ENCODE measurements around the gene ANKRD24.

Gene ANKRD24

GRCh38 chr19:4196009-4196408 lies 13.5 kb downstream of the ANKRD24 start:
- H3K36me3 ChIP-seq (ENCODE audit: control insufficient read depth in 2 of 2, insufficient read depth in 1 of 2, low read length in 2 of 2): no peaks in the 10 kb centered on the region
- H3K4me3 ChIP-seq (ENCODE audit: low read depth, low read length): no peak overlapping the region
- no peaks in the 10 kb centered on the region for H3K9me3 ChIP-seq (ENCODE audit: control insufficient read depth, insufficient read depth, low read depth, low read length)
- TF ChIP-seq ZNF768 (tag by site-specific recombination; IDR thresholded peaks at IDR 0.05) (peak; percentile 80; the same call in 1 of the 2 replicates), ZNF341 (tag by site-specific recombination; IDR thresholded peaks at IDR 0.05; ENCODE audit: low read depth) (no peak), ZNF10 (tag by site-specific recombination; IDR thresholded peaks at IDR 0.05) (no peak), ZNF664 (tag by site-specific recombination; IDR thresholded peaks at IDR 0.05) (peak; percentile 93), ZBTB10 (tag by site-specific recombination; IDR thresholded peaks at IDR 0.05) (no peak)
- H3K4me1 ChIP-seq (ENCODE audit: control insufficient read depth, insufficient read depth, low read length): no peaks in the 10 kb centered on the region
- POLR2A ChIA-PET: no interaction called here
- no peak overlapping the region for H3K27ac ChIP-seq (ENCODE audit: extremely low read depth, low read depth, low read length)
- CTCF ChIA-PET: no interaction called here

GRCh38 chr19:4196587-4197148 lies 14.2 kb downstream of the ANKRD24 start:
- H3K36me3 ChIP-seq (ENCODE audit: control insufficient read depth in 2 of 2, insufficient read depth in 1 of 2, low read length in 2 of 2): no peaks in the 10 kb centered on the region
- H3K4me1 ChIP-seq (ENCODE audit: control insufficient read depth, insufficient read depth, low read length): no peaks in the 10 kb centered on the region
- ChIA-PET CTCF (interaction anchor here (0.6 to 0.9 kb wide), 3 partner anchors 8 to 1961 kb away, joined by 3 read pairs; partner anchors contain the start of gene PLEKHJ1), POLR2A (no interaction called here)
- no peak overlapping the region for H3K27ac ChIP-seq (ENCODE audit: extremely low read depth, low read depth, low read length)
- TF ChIP-seq ZNF830 (tag by site-specific recombination; IDR thresholded peaks at IDR 0.05; ENCODE audit: low read depth): no peak
- TF ChIP-seq SCRT1 (tag by site-specific recombination; IDR thresholded peaks at IDR 0.05; ENCODE audit: borderline replicate concordance): no peak
- no peak for TF ChIP-seq ZNF37A (tag by site-specific recombination; IDR thresholded peaks at IDR 0.05)
- TF ChIP-seq ZNF426 (tag by site-specific recombination; IDR thresholded peaks at IDR 0.05): no peak
- no peak for TF ChIP-seq ZNF24 (tag by site-specific recombination; IDR thresholded peaks at IDR 0.05)
- TF ChIP-seq ZNF596 (tag by site-specific recombination; IDR thresholded peaks at IDR 0.05): no peak
- no peak for TF ChIP-seq RBAK (tag by site-specific recombination; IDR thresholded peaks at IDR 0.05)
- TF ChIP-seq ZNF302 (tag by site-specific recombination; IDR thresholded peaks at IDR 0.05; ENCODE audit: low read depth): no peak
- TF ChIP-seq PBX3 (CRISPR knock-in tag; IDR thresholded peaks at IDR 0.05): no peak
- TF ChIP-seq ZNF558 (tag by site-specific recombination; IDR thresholded peaks at IDR 0.05): no peak
- TF ChIP-seq HOXA7 (CRISPR knock-in tag; IDR thresholded peaks at IDR 0.05; ENCODE audit: borderline replicate concordance): no peak
- TF ChIP-seq ZNF654 (tag by site-specific recombination; IDR thresholded peaks at IDR 0.05; ENCODE audit: low read depth): no peak
- no peaks in the 10 kb centered on the region for H3K9me3 ChIP-seq (ENCODE audit: control insufficient read depth, insufficient read depth, low read depth, low read length)
- H3K4me3 ChIP-seq (ENCODE audit: low read depth, low read length): no peak overlapping the region

GRCh38 chr19:4197228-4197624 lies 14.7 kb downstream of the ANKRD24 start:
- Histone ChIP-seq H3K4me1 (ENCODE audit: control insufficient read depth, insufficient read depth, low read length) (no peaks in the 10 kb centered on the region), H3K9me3 (ENCODE audit: control insufficient read depth, insufficient read depth, low read depth, low read length) (no peaks in the 10 kb centered on the region), H3K36me3 (ENCODE audit: control insufficient read depth in 2 of 2, insufficient read depth in 1 of 2, low read length in 2 of 2) (no peaks in the 10 kb centered on the region), H3K27ac (ENCODE audit: extremely low read depth, low read depth, low read length) (no peak overlapping the region), H3K4me3 (ENCODE audit: low read depth, low read length) (no peak overlapping the region)
- POLR2A ChIA-PET: no interaction called here
- TF ChIP-seq ZNF785 (tag by site-specific recombination; IDR thresholded peaks at IDR 0.05) (no peak), ZNF580 (tag by site-specific recombination; IDR thresholded peaks at IDR 0.05) (peak; percentile 95; the same call in 1 of the 2 replicates), ZNF707 (tag by site-specific recombination; IDR thresholded peaks at IDR 0.05) (peak; percentile 33; the same call in 1 of the 2 replicates)
- CTCF ChIA-PET: interaction anchor here (0.6 to 0.9 kb wide), 2 partner anchors 7 to 1121 kb away, joined by 3 read pairs; no protein-coding TSS in a partner anchor
